GM18499 (cell line): Measurements from ENCODE around the gene TNFRSF21.
"Not testable (repeated sequence)": the region's sequence is repeated elsewhere in the genome, so short reads cannot be mapped to it uniquely, and the experiment has no call there.

Source experiments
- ATAC-seq: cut with Tn5 transposase; IDR thresholded peaks from one replicate; pipeline ENCODE4 v1.9.1; 2021; ENCODE audit warnings: moderate number of reproducible peaks; ENCODE audit not compliant: insufficient read depth, unreplicated experiment

Gene TNFRSF21

GRCh38 chr6:47292944-47293343, 16.8 kb downstream of the TNFRSF21 start:
- ATAC-seq: no peak

DNA sequence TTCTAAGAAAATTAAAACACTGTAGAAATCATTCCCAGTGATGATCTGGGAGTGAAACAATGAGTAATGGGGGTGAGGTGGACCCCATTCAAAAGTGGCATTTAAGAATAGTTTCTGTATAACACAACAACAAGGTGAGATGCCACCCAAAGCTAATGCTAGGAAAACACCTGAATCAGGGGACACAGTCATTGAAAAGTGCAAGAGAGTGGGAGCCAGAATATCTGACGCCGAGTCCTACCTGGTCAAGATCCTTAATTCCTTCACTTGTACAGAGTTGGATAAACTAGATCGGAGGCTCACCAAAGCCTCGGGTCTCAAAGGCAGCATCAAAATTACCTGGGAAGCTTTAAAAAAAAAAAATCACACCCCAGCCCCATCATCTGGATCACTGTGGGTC, 17.7 kb downstream of the TNFRSF21 start:
- no peak for ATAC-seq

GRCh38 chr6:47290124-47290834, 19.4 kb downstream of the TNFRSF21 start:
- no peak for ATAC-seq

DNA sequence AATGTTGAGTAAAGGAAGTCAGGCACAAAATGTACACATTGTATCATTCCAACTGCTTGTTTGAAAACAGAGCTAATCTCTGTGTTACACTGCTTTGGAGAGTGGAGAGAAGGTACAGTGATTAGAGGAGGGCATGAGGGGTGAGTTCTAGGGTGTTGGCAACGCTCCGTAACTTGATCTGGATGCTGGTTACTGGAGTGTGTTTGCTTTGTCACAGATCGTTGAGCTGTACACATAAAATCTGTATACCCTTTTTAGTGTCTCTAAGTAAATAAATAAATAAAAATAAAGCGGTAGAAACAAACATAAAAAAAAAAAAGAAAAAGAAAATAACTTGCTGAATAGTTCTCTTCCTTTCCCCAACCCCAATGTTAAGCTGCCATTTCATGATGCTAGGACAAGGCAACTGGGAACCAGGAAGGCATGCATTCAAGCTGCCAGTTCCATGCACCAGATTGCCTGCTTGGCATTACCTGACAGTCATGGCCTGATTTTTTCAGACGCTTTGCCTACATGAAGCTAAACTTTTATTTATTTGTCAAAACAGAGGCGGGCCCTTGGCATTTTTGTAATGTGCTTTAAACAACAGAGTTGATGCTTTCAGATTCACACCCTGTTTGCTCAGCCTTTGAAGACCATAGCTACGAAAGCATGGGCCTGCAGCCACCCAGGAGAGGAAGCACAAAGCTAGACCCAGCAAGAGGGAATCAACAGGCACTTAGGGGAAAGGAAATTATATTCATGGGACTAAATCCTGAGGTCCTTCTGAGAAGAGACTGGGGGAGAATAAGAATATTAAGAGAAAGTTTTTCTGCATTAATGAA, 21.2 kb downstream of the TNFRSF21 start:
- ATAC-seq: no peak

GRCh38 chr6:47286301-47286700, 23.4 kb downstream of the TNFRSF21 start:
- ATAC-seq: no peak

DNA sequence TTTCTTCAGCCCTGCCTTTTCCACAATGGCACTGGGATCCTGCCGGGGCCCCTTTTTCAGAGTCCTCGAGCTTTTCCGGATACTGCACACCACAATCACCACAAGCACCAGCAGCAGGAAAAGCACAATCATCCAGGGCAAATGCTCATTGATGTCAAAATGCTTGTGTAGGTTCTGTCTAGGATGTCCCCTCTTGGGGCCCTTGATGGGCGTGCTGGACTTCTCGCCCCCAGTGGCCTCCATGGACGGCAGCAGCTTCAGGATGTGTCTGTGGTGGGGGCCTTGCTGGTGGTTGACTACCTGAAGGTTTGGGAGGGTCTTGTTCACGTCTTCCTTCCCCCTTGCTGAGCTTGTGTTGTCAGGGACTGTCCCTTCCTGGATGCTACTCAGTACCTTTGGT, 25.7 kb downstream of the TNFRSF21 start:
- ATAC-seq: no peak

DNA sequence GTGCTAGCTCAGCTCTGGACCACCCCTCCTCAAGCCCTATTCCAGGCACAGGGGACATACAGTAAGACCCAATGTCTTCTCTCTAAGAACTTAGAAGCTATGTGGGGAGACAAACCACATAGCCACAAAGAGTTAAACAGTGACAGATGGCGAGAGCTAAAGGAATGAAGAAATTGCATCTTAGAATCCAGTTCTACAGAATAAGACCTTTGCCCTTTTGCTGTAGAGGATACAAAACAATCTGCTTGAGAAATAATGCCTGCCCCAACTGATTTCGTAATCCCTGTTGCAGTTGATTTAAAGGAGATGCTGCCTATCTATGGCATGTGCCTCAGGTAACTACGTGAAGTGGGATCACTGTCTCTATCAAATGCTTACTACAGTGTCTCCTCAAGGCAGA, 31.2 kb downstream of the TNFRSF21 start:
- ATAC-seq: no peak

DNA sequence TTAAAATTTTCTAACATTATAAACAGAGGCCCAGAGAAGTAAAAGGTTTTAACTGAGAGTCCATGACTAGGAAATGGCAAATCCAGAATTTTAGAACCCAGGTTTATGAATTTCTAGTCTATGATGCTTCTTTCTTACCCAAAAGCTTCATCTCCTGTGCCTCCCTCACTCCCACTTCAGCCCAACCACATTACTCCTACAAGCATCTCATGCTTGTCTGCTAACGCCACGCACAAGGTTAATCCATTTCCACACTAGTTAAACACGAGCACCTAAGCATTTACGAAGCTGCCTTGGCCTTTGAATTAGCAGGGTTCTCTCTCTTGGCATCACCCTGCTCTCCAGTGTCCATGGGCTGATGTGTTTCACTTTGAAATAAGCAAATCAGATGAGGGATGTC, 32.0 kb downstream of the TNFRSF21 start:
- no peak for ATAC-seq

- no peak for ATAC-seq
Measured at GRCh38 chr6:47276377-47276776, 33.3 kb downstream of the TNFRSF21 start.

- ATAC-seq: no peak
Measured at GRCh38 chr6:47275640-47276039, 34.1 kb downstream of the TNFRSF21 start.

- not testable (repeated sequence) for ATAC-seq
Measured at GRCh38 chr6:47275132-47275531, 34.6 kb downstream of the TNFRSF21 start.

DNA sequence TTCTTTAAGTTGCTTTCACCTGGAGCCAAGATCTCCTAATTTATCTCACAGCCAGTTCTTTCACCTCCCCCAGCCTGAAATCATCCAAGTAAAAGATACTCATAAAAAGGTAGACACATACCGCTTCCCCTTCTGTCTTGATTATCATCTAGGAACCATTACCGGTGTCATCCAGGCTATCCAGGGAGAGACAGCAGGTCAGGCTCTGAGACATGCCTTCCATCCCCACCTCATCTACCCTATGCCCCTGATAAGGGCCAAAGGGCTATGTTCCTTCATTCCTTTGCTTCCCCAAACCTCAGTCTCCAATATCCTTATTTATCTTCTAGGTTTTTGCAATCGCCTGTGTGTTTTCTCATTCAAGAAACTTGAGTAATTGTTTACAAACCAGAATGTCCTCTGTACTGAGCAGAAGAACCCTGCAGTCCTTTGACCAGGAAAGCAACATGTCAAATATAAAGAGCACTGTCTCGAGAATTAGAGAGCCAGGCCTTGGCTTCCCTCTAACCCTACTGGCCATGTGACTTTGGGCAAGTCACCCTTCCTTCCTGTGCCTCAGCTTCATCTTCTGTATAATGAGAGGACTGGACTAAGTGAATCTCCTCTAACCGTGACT, 41.0 kb downstream of the TNFRSF21 start:
- ATAC-seq: no peak

DNA sequence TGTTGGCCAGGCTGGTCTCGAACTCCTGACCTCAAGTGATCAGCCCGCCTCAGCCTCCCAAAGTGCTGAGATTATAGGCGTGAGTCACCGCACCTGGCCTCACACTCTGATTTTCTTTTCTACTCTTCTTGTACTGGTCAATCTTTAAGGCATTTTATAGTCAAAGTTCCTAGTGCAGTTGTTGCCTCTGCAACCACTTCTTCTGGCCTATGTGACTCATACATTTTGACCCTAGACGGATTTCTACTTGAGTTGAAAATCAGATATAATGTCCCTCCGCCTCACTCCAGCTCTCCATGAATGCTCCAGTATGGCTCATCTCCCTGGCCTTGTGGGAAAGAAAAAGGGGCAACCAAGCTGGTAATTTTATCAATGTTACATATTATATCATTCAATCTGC, 42.4 kb downstream of the TNFRSF21 start:
- no peak for ATAC-seq

- ATAC-seq: no peak
Measured at GRCh38 chr6:47265971-47266370, 43.7 kb downstream of the TNFRSF21 start.

GRCh38 chr6:47264775-47265184, 44.9 kb downstream of the TNFRSF21 start:
- no peak for ATAC-seq

DNA sequence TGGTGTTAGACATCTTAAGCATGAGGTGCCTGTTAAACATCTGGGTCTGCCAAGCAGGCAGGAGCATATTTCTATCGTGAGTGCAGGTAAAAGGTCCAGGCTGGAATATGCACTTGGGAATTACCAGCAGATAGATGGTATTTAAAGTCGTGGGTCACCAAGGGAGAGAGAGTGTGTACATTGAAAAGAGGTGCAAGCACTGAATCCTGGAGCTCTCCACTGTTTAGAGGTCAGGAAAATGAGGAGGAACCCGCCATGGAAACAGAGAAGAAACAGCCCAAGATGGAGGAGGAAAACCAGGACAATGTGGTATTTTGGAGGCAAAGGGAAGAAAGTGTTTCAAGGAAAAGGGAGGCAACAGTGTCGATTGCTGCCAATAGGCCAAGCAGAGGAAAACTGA, 46.4 kb downstream of the TNFRSF21 start:
- no peak for ATAC-seq

GRCh38 chr6:47262231-47262630, 47.5 kb downstream of the TNFRSF21 start:
- no peak for ATAC-seq

- no peak for ATAC-seq
Measured at GRCh38 chr6:47261191-47261590, 48.5 kb downstream of the TNFRSF21 start.

- ATAC-seq: no peak
Measured at GRCh38 chr6:47260021-47260420, 49.7 kb downstream of the TNFRSF21 start.

DNA sequence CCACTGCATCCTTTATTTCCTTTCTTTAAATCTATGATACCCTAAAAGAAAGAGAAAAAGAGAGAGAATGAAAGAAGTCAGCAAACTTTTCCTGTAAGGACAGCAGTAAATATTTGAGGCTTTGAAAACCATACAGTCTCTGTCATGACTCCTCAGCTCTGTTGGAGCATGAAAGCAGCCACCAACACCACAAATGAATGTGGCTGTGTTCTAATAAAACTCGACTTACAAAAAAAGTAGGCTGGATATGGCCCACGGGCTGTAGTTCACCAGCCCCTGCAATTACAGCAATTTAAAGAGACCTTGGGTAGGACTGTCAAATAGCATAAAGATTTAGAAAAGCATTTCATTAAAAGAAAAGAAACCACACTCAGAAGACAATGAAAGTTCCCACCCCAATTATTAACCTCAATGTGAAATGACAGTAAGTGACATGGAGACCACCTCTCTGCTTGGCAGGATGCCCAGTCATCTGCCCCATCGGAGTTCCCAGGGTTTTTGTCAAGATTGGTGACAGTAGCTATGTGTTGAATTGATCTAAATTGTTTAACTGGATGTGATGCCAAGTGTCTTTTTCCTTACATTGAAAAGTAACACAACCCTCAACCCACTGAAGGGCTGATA, 50.9 kb downstream of the TNFRSF21 start:
- no peak for ATAC-seq
